Renal cortical epithelial cell (primary cell): ENCODE data around the gene KIF26B. TPM values are rescaled to one million over a fixed set of nuclear protein-coding genes. Genes with fewer than 3 reads are reported as not detected.

Experiments used
- DNase-seq: peaks from one replicate; pipeline ENCODE4 v3.0.0-alpha.2; 2011; ENCODE audit warnings: low read depth
- total RNA-seq: library from RNA; depleted of rRNA; stranded (reverse); fragments of >200 nt; gene quantifications from 2 replicates; pipeline ENCODE4 v1.2.3, GENCODE V29; 2014

Gene KIF26B
- total RNA-seq, 1 donor from 2014 or later = 19.4 TPM

GRCh38 chr1:245172026-245172425, 17.2 kb downstream of the KIF26B start:
- DNase-seq = no peak

GRCh38 chr1:245172829-245173228, 18.0 kb downstream of the KIF26B start:
- DNase-seq = no peak

- no peak for DNase-seq
Observed at GRCh38 chr1:245173446-245174211, 18.8 kb downstream of the KIF26B start.

GRCh38 chr1:245177071-245177900, 22.5 kb downstream of the KIF26B start:
- peak; percentile 44 for DNase-seq

GRCh38 chr1:245179706-245180105, 24.9 kb downstream of the KIF26B start:
- peak; percentile 29 for DNase-seq

- DNase-seq = peak; percentile 60
Observed at GRCh38 chr1:245180496-245181157, 25.8 kb downstream of the KIF26B start.

GRCh38 chr1:245181158-245181517, 26.4 kb downstream of the KIF26B start:
- no peak for DNase-seq

GRCh38 chr1:245182028-245182427, 27.2 kb downstream of the KIF26B start:
- no peak for DNase-seq

GRCh38 chr1:245183429-245183828, 28.6 kb downstream of the KIF26B start:
- DNase-seq = no peak

- no peak for DNase-seq
Observed at GRCh38 chr1:245184779-245185178, 30.0 kb downstream of the KIF26B start.

- no peak for DNase-seq
Observed at GRCh38 chr1:245188403-245188802, 33.6 kb downstream of the KIF26B start.

- no peak for DNase-seq
Observed at GRCh38 chr1:245195398-245195797, 40.6 kb downstream of the KIF26B start.

GRCh38 chr1:245197121-245197520, 42.3 kb downstream of the KIF26B start:
- no peak for DNase-seq

GRCh38 chr1:245197911-245198379, 43.2 kb downstream of the KIF26B start:
- peak; percentile 50 for DNase-seq

- DNase-seq = no peak
Observed at GRCh38 chr1:245198748-245199516, 44.1 kb downstream of the KIF26B start.

GRCh38 chr1:245200146-245200545, 45.4 kb downstream of the KIF26B start:
- DNase-seq = no peak

- DNase-seq = no peak
Observed at GRCh38 chr1:245201201-245201600, 46.4 kb downstream of the KIF26B start.

GRCh38 chr1:245201827-245202226, 47.0 kb downstream of the KIF26B start:
- DNase-seq = no peak

GRCh38 chr1:245205396-245205795, 50.6 kb downstream of the KIF26B start:
- no peak for DNase-seq

GRCh38 chr1:245205864-245206263, 51.1 kb downstream of the KIF26B start:
- no peak for DNase-seq

GRCh38 chr1:245207056-245207638, 52.4 kb downstream of the KIF26B start:
- no peak for DNase-seq
